Omental fat pad (tissue), 4 donors: Measurements from ENCODE around the gene AURKAIP1. TPM values are rescaled to one million over a fixed set of nuclear protein-coding genes. Genes with fewer than 3 reads are reported as not detected.

ENCODE experiments used
- ATAC-seq: fragments of 150-250 bp; one replicate; pipeline ENCODE4 v1.9.1; 2016; ENCODE audit warnings: mild to moderate bottlenecking, moderate library complexity; ENCODE audit not compliant: low FRiP score
- DNase-seq: peaks from one replicate; pipeline ENCODE4 v3.0.0-alpha.2; 2019; ENCODE audit warnings: low spot score
- CTCF ChIP-seq, 3 donors: fragments of 450-650 bp; IDR thresholded peaks; one replicate each; pipeline ENCODE4 v1.5.1; 2016 to 2017; ENCODE audit warnings: antibody characterized with exemption in 3 of 3, mild to moderate bottlenecking in 3 of 3, moderate library complexity in 2 of 3
- total RNA-seq, 4 donors: library from RNA; depleted of rRNA; stranded (reverse); fragments of >200 nt; gene quantifications; one replicate each; pipeline ENCODE4 v1.1.0, GENCODE V29; 2016

Gene AURKAIP1
- total RNA-seq, 4 donors from 2014 or later, result 96.3 to 115 (median 105) TPM

- DNase-seq (no peak), ATAC-seq (no peak)
- TF ChIP-seq CTCF (IDR thresholded peaks at IDR 0.05), result no peak
Observed at GRCh38 chr1:1341549-1342021, 33.4 kb downstream of the AURKAIP1 start.

- DNase-seq (no peak), ATAC-seq (no peak)
- no peak for TF ChIP-seq CTCF (IDR thresholded peaks at IDR 0.05)
Observed at GRCh38 chr1:1340791-1341548, 34.0 kb downstream of the AURKAIP1 start.

- no peak for TF ChIP-seq CTCF (IDR thresholded peaks at IDR 0.05)
- no peak for ATAC-seq
- no peak for DNase-seq
Observed at GRCh38 chr1:1340185-1340584, 34.8 kb downstream of the AURKAIP1 start.

- no peak for TF ChIP-seq CTCF (IDR thresholded peaks at IDR 0.05)
- ATAC-seq, result no peak
- no peak for DNase-seq
Observed at GRCh38 chr1:1338278-1338677, 36.7 kb downstream of the AURKAIP1 start.

- DNase-seq, result no peak
- no peak for TF ChIP-seq CTCF (IDR thresholded peaks at IDR 0.05)
- no peak for ATAC-seq
Observed at GRCh38 chr1:1337793-1338147, 37.2 kb downstream of the AURKAIP1 start.

- no peak for TF ChIP-seq CTCF (IDR thresholded peaks at IDR 0.05)
- no peak for ATAC-seq
- DNase-seq, result no peak
Observed at GRCh38 chr1:1336931-1337792, 37.8 kb downstream of the AURKAIP1 start.
